GM18858 (cell line): ENCODE results near the gene HSPG2.
"Not testable (repeated sequence)": the region's sequence is repeated elsewhere in the genome, so short reads cannot be mapped to it uniquely, and the experiment has no call there.

ENCODE experiments used
- ATAC-seq: cut with Tn5 transposase; IDR thresholded peaks from one replicate; pipeline ENCODE4 v1.9.1; 2021; ENCODE audit not compliant: unreplicated experiment

HSPG2 gene

DNA sequence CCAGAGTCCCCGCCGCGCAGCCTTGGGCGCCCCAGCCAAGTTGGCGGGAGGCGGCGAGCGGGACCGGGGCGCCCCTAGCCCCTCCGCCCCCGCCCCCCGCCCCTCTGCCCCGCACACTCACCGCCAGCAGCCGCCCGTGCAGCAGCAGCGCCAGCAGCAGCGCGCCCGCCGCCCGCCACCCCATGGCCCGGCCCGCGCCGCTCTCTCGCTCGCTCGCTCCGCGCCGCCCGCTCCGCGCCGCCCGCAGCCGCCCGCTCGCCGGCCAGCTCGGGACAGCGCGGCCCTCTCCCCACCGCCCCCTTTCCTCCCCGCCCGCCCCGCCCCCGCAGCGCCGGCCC, at the start of gene HSPG2:
TSS of gene HSPG2 (minus strand) at position 277 of the 338 bp plus-strand sequence. CDS start at position 184, 93 bp downstream.
- no peak for ATAC-seq

DNA sequence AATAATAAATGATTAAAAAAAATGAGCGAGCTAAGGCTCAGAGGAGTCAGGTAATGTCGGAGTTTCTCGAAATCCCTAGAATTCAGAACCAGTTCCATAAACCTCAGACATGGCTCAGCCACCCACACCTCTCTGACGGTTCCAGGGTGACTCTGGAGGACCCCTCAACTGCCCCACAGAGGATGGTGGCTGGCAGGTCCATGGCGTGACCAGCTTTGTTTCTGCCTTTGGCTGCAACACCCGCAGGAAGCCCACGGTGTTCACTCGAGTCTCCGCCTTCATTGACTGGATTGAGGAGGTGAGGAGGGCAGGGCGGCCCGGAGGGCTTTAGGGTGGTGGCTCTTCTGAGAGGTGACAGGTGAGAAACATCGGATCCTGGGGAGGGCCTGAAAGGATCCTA, 49.3 kb upstream of the HSPG2 start:
- not testable (repeated sequence) for ATAC-seq

DNA sequence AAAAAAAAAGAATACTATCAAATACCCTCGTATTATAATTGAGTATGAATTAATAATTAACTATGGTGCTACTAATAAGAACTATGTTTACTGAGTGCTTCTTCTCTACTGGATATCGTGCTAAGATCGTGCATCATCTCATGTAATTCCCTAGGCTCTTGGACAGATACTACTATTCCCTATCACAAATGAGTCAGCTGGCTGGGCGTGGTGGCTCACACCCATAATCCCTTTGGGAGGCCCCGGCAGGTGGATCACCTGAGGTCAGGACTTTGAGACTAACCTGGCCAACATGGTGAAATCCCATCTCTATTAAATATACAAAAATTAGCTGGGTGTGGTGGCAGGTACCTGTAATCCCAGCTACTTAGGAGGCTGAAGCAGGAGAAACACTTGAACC, 48.8 kb upstream of the HSPG2 start:
- not testable (repeated sequence) for ATAC-seq

DNA sequence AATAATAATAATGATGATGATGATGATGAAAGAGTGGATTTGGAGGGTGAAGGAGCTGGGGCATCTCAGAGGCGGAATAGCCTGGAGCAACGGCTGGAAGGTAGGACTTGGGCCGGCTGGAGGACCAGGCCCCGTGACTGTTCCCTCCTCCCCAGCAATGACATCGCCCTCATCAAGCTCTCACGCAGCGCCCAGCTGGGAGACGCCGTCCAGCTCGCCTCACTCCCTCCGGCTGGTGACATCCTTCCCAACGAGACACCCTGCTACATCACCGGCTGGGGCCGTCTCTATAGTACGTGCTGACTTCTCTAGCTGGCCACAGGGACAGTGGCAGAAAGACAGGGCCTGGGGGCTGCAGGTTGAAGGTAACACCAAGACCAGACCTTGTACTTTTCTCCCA, 46.4 kb upstream of the HSPG2 start:
- not testable (repeated sequence) for ATAC-seq

DNA sequence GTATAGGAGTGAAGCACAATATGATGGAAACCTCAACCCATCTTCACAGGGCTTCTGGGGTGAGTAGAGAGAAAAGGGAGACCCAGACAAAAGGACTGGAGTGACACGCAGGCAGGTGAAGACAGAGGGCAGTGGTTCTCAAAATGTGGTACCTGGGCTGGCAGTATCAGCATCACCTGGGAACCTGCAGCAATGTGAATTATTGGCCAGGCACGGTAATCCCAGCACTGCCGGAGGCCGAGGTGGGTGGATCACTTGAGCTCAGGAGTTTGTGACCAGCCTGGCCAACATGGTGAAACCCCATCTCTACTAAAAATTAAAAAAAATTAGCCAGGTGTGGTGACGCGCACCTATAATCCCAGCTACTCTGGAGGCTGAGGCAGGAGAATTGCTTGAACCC, 45.0 kb upstream of the HSPG2 start:
- not testable (repeated sequence) for ATAC-seq

DNA sequence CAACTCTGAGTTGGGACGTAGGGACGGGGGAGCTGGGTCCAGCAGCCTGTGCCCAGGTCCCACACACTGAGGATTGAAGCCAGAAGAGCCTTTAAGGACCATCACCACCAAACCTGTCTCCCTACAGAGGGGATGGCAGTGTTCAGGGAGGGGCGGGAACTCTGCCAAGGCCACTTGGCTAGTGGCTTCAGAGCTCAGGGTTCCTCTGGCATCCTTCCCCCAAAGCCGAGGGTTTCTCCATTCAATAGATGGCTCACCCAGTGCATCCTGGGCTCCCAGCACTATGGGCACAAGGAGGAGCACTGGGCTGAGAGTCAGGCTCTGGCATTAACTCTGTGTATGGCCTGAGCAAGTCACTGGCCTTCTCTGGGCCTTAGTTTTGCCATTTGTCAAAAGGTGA, 44.1 kb upstream of the HSPG2 start:
- not testable (repeated sequence) for ATAC-seq

DNA sequence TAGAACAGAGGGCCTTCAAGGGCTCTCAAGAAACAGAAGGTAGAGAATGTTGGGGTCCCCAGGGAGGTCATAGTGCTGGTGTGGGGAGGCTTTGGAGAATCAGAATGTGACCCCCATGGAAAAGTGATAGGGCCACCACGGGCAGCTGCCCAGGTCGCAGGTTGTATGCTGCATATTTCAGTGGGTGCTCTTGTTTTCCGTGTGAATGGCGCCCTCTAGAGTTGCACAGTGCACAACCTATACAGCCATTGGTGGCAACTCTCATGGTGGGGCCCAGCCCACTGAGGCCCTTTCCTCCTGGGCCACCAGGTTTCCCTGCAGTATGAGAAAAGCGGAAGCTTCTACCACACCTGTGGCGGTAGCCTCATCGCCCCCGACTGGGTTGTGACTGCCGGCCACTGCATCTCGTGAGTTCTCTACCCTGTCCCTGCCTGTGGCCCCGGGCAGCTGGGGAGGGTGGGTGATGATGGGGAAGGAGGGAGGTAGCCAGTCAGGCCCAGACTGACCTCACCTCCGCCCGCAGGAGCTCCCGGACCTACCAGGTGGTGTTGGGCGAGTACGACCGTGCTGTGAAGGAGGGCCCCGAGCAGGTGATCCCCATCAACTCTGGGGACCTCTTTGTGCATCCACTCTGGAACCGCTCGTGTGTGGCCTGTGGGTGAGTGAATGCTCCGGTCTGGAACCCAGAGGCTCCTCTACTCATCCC, 43.6 kb upstream of the HSPG2 start:
- not testable (repeated sequence) for ATAC-seq

DNA sequence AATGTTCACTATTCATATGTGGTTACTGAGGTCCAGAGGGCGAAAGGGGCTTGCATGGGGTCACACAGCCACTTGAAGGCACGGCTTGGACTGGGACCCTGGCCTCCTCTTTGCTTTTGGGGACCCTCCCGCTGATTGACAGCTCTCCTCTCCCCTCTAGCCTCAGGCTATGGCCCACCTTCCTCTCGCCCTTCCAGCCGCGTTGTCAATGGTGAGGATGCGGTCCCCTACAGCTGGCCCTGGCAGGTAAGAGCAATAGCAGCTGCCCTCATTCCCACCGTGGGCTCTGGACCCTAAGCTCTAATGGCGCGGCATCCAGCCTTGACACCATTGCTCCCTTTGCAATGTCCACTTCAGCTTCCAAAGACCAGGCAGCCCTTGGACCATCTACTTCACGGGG, 41.1 kb upstream of the HSPG2 start:
- not testable (repeated sequence) for ATAC-seq

DNA sequence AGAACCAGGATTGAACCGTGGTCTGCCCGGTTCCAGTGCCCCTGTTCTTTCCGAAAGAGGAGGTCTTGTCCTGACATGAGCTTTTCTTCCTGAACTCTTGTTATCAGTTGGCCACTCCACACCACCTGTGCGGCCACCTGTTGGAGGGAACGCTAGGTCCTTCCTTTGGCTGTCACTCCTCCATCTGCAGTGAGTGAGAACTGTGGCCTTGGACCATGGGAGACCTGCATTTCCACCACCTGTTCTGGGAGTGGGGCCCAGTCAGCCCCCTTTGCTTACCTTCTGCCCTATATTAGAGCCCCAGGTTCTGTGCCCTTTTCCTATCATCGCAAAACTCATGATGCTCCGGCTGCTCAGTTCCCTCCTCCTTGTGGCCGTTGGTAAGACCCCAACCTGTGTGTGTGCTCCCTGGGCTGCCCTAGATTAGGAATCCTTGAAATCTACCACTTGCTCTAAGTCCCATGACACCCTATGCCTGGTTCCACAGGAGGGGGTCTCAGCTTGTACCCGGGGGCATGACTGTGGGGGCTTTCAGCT, 39.7 kb upstream of the HSPG2 start, which contains the start of gene CELA3B:
TSS of gene CELA3B (plus strand) at position 320 of the 537 bp plus-strand sequence. CDS start at position 338, 18 bp downstream.
- ATAC-seq = not testable (repeated sequence)

DNA sequence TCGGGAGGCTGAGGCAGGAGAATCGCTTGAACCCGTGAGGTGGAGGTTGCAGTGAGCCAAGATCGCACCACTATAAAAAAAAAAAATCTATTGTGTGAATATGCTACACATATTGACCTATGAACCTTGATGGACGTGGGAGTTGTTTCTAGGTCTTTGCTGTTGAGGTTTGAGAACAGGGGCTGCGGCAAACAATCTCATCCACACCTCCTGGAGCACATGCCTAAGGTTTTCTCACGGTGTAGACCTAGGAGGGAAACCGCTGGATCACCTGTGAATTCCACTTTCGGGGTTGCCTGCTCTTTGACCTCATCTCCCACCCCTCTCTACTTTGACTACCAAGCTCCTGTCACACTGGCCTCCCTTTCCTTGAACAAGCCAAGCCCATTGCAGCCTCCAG, 38.2 kb upstream of the HSPG2 start:
- ATAC-seq = not testable (repeated sequence)

DNA sequence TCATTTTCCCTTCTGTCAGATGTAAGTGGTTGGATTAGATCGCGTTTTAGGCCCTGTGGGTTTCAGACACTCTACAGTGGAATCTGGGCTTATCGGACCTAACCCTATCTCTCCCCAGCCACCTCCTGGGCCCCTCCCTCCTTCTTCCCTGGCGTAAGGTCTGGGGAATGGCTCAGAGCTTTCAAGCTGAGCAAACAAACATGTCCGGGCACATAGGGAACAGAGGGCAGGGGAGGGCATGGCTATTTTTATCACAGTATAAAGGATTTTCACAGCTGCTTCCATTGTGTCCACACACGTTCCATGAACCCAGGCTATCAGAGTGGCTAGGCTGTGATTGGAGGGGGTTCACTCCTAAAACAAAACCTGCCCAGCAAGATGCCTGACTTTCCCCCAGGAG, 37.6 kb upstream of the HSPG2 start:
- ATAC-seq = not testable (repeated sequence)

DNA sequence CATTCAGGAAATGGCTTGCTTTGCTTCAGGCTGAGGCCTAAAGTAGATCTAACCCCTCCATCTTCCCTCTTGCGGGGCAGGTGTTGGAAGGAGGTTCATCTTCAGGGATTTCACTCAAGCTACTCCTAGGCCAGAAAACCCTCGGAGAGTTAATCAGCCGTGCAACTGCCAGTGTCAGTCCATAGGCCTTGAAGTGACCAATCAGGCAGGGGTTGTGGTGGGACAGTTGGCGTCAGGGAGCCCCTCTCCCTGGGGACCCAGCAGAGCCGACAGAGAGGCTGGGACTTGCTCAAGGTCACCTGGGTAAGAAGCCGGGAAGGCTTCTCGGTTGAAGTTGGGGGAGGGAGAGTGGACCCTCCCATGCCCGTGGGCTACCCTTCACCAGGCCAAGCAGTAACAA, 36.8 kb upstream of the HSPG2 start:
- not testable (repeated sequence) for ATAC-seq

DNA sequence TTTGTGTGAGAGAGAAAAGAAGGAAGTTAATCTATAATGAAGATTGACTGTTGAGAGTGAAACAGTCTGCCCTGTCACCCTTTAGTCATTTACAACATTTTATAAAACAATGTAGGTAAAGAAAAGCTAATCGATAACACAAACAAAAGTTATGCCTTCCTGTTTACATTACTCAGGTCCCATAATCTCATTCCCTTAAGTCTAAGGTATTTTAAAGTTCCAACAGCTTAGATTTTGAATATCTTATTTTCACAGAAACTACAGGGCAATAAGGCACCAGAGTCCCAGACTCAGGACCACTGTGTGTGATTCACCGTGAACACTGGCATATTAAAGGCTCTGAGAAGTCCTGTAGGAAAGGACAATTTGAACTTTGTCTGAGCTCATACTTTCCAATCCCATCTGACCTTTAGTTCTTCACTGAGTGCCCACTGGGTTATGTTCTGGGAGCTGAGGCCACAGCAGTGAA, 35.9 kb upstream of the HSPG2 start:
- ATAC-seq = not testable (repeated sequence)

DNA sequence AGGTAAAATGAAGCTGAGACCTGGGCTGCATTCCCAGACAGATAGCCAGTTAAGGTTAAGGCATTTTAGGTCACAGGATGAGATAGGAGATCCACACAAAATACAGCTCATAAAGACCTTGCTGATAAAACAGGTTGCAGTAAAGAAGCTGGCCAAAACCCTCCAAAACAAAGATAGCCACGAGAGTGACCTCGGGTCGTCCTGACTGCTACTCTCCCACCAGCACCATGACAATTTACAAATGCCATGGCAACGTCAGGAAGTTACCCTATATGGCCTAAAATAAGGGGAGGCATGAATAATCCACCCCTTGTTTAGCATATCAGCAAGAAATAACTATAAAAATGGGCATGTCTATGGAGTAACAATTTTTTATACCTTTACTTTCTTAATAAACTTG, 33.4 kb upstream of the HSPG2 start:
- ATAC-seq = not testable (repeated sequence)

DNA sequence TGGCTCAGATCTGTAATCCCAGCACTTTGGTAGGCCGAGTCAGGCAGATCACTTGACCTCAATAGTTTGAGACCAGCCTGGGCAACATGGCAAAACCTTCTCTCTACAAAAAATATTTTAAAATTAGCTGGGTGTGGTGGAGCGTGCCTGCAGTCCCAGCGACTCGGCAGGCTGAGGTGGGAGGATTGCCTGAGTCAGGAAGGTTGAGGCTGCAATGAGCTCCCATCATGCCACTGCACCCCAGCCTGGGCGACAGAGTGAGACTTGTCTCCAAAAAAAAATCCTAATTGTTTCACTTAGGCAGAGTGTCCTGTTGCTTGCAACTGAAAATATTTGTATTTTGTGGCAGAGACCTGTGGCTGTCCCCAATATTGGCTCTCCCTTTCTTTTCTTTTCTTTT, 32.0 kb upstream of the HSPG2 start:
- ATAC-seq = not testable (repeated sequence)

DNA sequence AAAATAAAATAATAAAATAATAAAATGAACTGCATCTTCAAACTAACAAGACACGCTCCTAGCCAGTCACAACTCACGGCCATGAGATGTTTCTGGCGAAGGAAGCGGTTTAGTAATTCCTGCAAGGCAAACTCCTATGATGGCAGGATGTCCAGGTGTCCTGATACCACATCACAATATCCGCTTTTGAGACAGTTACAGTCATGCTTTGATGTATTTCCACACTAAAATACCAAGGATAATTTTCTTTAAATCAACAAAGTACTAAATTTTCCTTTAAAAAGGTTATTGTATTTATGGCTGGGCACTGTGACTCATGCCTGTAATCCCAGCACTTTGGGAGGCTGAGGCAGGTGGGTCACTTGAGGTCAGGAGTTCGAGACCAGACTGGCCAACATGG, 30.1 kb upstream of the HSPG2 start:
- ATAC-seq = not testable (repeated sequence)

DNA sequence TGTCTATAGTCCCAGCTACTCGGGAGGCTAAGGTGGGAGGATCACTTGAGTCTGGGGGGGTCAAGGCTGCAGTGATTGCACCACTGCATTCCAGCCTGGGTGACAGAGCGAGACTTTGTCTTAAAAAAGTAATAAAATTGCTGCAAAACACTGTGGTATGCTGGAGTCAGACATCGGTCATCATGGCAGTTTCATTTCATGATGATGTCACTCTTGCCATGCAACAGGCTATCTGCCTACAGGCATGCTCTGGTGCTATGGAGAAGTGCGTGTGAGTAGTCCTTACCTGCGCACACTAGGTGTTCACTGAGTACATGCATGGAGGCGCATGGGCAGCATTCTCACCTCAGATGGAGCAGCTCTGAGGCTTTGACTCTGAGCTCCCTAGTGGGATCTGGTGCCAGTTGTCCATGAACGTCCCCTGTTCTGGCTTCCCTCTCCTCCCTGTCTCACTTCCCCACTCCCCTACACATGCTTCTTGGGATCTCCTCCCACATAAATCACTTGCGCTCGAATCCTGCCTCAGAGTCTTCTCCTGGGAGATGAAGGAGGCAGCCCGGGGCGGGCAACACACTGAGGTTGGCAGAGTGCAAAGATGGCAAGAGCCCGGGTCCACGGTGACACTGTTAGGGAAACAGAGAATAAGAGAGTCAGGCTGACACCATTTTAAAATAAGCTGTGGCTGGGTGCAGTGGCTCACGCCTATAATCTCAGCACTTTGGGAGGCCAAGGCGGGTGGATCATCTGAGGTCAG, 29.3 kb upstream of the HSPG2 start:
- ATAC-seq = no peak

DNA sequence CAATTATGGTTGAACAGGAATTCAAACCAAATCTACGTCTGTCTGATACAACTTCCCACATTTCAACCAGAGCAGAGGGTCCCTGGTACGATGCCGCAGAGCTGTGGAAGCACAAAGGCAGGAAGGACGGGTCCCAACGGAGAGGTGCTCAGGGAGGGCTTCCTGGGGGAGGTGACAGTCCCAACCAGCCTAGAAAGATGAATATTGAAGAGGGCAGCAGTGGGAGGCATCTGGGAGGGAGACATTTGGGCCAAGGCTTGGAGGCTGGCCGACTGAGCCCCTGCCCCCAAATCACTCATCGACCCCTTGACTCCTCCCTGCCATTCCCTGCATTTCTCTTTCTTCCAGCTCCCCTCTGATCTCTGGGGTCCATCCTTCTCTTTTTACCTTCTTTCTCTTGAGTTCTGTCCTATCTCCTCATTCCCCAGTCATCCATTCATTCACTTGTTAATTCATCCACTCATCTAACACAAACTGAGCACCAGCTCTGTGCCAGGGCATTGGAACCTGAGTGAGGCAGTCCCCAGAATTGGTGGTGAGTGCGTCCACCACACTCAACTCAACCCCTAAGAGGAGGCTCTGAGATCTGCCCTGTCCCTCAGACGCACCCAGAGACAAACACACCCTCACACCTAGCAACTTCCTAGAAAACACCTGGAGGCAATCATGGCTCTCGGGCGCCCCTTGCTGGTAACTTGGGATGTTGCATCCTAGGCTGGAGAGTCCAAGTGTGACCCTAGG, 26.5 kb upstream of the HSPG2 start:
- no peak for ATAC-seq

DNA sequence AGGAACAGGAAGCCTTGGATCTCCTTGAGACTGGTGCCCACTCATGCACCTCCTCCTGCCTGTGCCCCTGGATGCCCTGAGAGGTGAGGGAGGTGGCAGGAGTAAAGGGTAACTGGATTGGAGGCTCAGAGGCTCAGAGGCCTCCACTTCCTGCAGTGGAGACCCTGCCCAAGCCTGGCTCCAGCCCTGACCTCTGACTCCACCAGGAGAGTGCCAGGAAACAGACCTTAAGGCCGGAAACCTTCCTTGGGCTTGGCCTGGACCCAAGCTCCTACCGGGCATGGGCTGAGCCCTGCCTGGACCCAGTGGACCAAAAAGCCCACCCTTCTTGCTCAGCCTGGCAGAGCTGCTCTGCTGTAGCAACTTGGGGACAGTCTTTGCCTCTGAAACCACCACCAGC, 24.7 kb upstream of the HSPG2 start:
- no peak for ATAC-seq

DNA sequence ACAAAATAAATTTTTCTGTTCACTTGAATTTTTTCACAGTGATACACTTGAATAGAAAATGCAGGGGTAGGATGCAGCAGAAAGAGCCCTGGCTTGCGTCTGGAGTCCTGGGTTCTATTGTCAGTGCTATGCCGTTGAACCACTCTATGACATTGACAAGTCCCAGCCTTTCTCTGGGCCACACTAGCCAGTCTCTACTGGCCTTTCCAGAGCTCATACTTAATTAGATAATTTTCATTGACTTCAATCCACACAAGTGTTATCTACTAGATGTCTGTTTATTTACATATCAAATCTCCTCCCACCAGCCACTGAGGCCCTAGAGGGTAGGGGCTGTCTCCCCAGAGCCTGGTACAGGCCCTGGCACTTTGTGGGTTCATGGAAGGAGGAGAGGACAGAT, 24.2 kb upstream of the HSPG2 start:
- no peak for ATAC-seq
